ENCODE measurements around the gene ABCC6. TPM values are rescaled to one million over a fixed set of nuclear protein-coding genes. Genes with fewer than 3 reads are reported as not detected.

The ABCC6 gene
- total and polyA plus RNA-seq, 2 of the 13 experiments (the other 11 are each of a cell fraction or from before 2014, with no cell fraction given) = 82.4 to 105 TPM

GRCh38 chr16:16186820-16187219, 36.5 kb downstream of the ABCC6 start:
- no peaks in the 10 kb centered on the region for H3K4me1 ChIP-seq (ENCODE audit: insufficient read depth, low read length)
- H3K4me2 ChIP-seq (ENCODE audit: low read depth, low read length) = no peak overlapping the region
- no TSS peak for BruUV-seq (replicated peaks)
- ChIA-PET POLR2A (no interaction called here), CTCF (ENCODE audit: low intra/inter-chr PET ratio, low total read pairs) (no interaction called here)
- H3K27me3 ChIP-seq (ENCODE audit: control insufficient read depth in 1 of 2, insufficient read depth in 2 of 2, low read length in 2 of 2) = no peaks in the 10 kb centered on the region
- ATAC-seq (no peak), DNase-seq (ENCODE audit: low spot score) (no peak), FAIRE-seq (no peak)
- H4K20me1 ChIP-seq (ENCODE audit: insufficient read depth, low read length) = 0 out of 2 replicates have a peak, but pooled peaks cover 7% of the 10 kb centered on the region
- in situ Hi-C loops (cut with HindIII; ENCODE audit: extremely low pct_ligation_motif_present, low pct_unique_long_range_greater_than_20kb) (no loop called here), intact Hi-C loops (cut with micrococcal nuclease; ENCODE audit: unreplicated experiment) (loop anchor here (5.0 kb wide), 1 partner anchor 420 kb away; no protein-coding TSS in a partner anchor)
- H3K27ac ChIP-seq (ENCODE audit: extremely low read length, insufficient read depth, low read length) = no peak overlapping the region
- WGBS (ENCODE audit: low lambda C conversion rate) = 98% methylated on average over 11 of the region's 11 CpGs
- H3K4me3 ChIP-seq (replicated peaks in 1 of 3; ENCODE audit: insufficient read depth in 1 of 3, low read depth in 2 of 3, low read length in 3 of 3) = no peak overlapping the region
- 0 out of 2 replicates have a peak, but pooled peaks have one; percentile 57 for TF ChIP-seq PCBP1 (IDR thresholded peaks at IDR 0.05; ENCODE audit: borderline replicate concordance, low read depth, low read length)
- peak in 1 of 2 experiments; percentile 46; a peak in 1 of 4 replicates for TF ChIP-seq POLR2A (IDR thresholded peaks at IDR 0.05; ENCODE audit: insufficient read depth in 1 of 2, low read depth in 2 of 2, low read length in 2 of 2)
- TF ChIP-seq AGO2 (optimal IDR thresholded peaks at IDR 0.05; ENCODE audit: low read depth, low read length) = peak; percentile 55
- no peak for TF ChIP-seq MTA1 (CRISPR knock-in tag; IDR thresholded peaks at IDR 0.05; ENCODE audit: borderline replicate concordance)
- no peak overlapping the region for H2AFZ ChIP-seq (ENCODE audit: low read length)
- H3K36me3 ChIP-seq (replicated peaks in 1 of 2; ENCODE audit: control insufficient read depth in 1 of 2, insufficient read depth in 2 of 2, low read length in 2 of 2) = peaks cover 62 to 82% of the 10 kb centered on the region in 2 experiments
- H3K9me3 ChIP-seq (ENCODE audit: low read length) = no peaks in the 10 kb centered on the region
- no peak overlapping the region for H3K9ac ChIP-seq (ENCODE audit: insufficient read depth, low read depth, low read length)
- no peaks in the 10 kb centered on the region for H3K79me2 ChIP-seq (ENCODE audit: insufficient read depth, low read length)

- no peak overlapping the region for H3K27ac ChIP-seq (ENCODE audit: extremely low read length, insufficient read depth, low read length)
These were observed 38.2 kb downstream of the ABCC6 start for GRCh38 chr16:16185095-16185494.

More at GRCh38 chr16:16185095-16185494, 38.2 kb downstream of the ABCC6 start:
- Histone ChIP-seq H3K4me3 (replicated peaks in 1 of 3; ENCODE audit: insufficient read depth in 1 of 3, low read depth in 2 of 3, low read length in 3 of 3) (no peak overlapping the region), H3K36me3 (replicated peaks in 1 of 2; ENCODE audit: control insufficient read depth in 1 of 2, insufficient read depth in 2 of 2, low read length in 2 of 2) (peaks cover 61 to 85% of the 10 kb centered on the region in 2 experiments), H3K79me2 (ENCODE audit: insufficient read depth, low read length) (no peaks in the 10 kb centered on the region), H3K9ac (ENCODE audit: insufficient read depth, low read depth, low read length) (no peak overlapping the region), H4K20me1 (ENCODE audit: insufficient read depth, low read length) (0 out of 2 replicates have a peak, but pooled peaks cover 7% of the 10 kb centered on the region), H3K27me3 (ENCODE audit: control insufficient read depth in 1 of 2, insufficient read depth in 2 of 2, low read length in 2 of 2) (no peaks in the 10 kb centered on the region), H3K4me1 (ENCODE audit: insufficient read depth, low read length) (no peaks in the 10 kb centered on the region), H2AFZ (ENCODE audit: low read length) (no peak overlapping the region), H3K9me3 (ENCODE audit: low read length) (no peaks in the 10 kb centered on the region), H3K4me2 (ENCODE audit: low read depth, low read length) (no peak overlapping the region)
- no peak for FAIRE-seq
- POLR2A ChIA-PET = no interaction called here
- ATAC-seq = no peak
- in situ Hi-C loops (cut with HindIII; ENCODE audit: extremely low pct_ligation_motif_present, low pct_unique_long_range_greater_than_20kb) (no loop called here), intact Hi-C loops (cut with micrococcal nuclease; ENCODE audit: unreplicated experiment) (loop anchor here (5.0 kb wide), 1 partner anchor 418 kb away; no protein-coding TSS in a partner anchor)
- no peak for DNase-seq (ENCODE audit: low spot score)
- 99% methylated on average over 3 of the region's 4 CpGs for WGBS (ENCODE audit: low lambda C conversion rate)
- CTCF ChIA-PET (ENCODE audit: low intra/inter-chr PET ratio, low total read pairs) = no interaction called here
- TF ChIP-seq MAFK (conservative IDR thresholded peaks at IDR 0.05 in 1 of 2, IDR thresholded peaks at IDR 0.05 in 1 of 2; ENCODE audit: low read length in 2 of 2) (no peak), AGO2 (optimal IDR thresholded peaks at IDR 0.05; ENCODE audit: low read depth, low read length) (peak; percentile 15), ZBTB40 (IDR thresholded peaks at IDR 0.05) (peak; percentile 49), ZBTB40 (CRISPR knock-in tag; IDR thresholded peaks at IDR 0.05) (peak; percentile 97)
- no TSS peak for BruUV-seq (replicated peaks)

All from HepG2 (cell line).